ENCODE results near the gene MBNL1.
"Not testable (repeated sequence)": the region's sequence is repeated elsewhere in the genome, so short reads cannot be mapped to it uniquely, and the experiment has no call there.

Gene MBNL1

GRCh38 chr3:152436707-152437590 lies 168.2 kb downstream of the MBNL1 start:
- H3K36me3 Mint-ChIP-seq (ENCODE audit: low read depth): peaks cover 58% of the 10 kb centered on the region
- H3K4me3 Mint-ChIP-seq: peak overlapping the region; percentile 26
- H3K4me1 Mint-ChIP-seq (ENCODE audit: low read depth): peaks cover 35% of the 10 kb centered on the region
- no peak for DNase-seq (ENCODE audit: low spot score)
- no peaks in the 10 kb centered on the region for H3K27me3 Mint-ChIP-seq (ENCODE audit: low read depth)
- peaks cover 14% of the 10 kb centered on the region for H3K9me3 Mint-ChIP-seq
- no peak overlapping the region for H3K27ac Mint-ChIP-seq

DNA sequence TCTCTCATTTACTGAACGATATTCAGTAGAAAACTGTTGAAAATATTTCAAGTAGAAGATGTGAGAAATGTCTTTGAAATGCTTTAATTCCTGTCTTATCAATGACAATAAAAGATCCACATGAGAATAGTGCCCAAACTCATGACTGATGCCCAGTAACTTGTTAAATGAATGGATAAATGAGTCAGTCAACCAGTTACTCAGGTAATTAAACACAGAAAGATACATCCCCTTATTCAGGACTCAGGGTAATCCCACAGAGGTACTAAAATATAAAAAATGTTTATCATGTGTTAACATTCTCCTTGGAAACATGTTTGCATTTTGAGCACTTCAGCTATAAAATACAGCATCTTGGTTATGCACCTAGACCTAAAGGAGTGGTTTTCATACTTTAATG lies 169.5 kb downstream of the MBNL1 start:
- Mint-ChIP-seq H3K27me3 (ENCODE audit: low read depth) (no peaks in the 10 kb centered on the region), H3K9me3 (peaks cover 14% of the 10 kb centered on the region), H3K27ac (no peak overlapping the region), H3K4me1 (ENCODE audit: low read depth) (peaks cover 42% of the 10 kb centered on the region), H3K4me3 (no peak overlapping the region), H3K36me3 (ENCODE audit: low read depth) (peaks cover 49% of the 10 kb centered on the region)
- DNase-seq (ENCODE audit: low spot score): no peak

DNA sequence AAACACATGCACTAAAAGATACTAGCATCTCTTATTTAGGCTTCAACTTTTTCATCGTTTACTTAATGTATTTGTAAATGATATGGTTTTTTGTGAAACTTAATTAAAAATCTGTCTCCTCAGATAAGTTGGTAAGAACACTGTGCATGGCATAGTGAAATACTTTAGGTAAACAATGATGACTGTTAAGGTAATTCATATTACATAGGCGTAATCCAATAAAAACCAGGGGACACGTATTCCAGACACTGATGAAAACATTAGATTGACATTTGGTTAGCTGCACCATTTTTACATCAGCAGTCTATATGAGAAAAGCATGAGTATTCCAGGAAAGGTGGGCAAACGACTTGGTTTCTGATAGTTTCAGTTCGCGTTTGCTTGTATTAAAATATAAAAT lies 170.0 kb downstream of the MBNL1 start:
- Mint-ChIP-seq H3K4me3 (no peak overlapping the region), H3K27me3 (ENCODE audit: low read depth) (no peaks in the 10 kb centered on the region), H3K27ac (no peak overlapping the region), H3K4me1 (ENCODE audit: low read depth) (peaks cover 44% of the 10 kb centered on the region), H3K9me3 (peaks cover 14% of the 10 kb centered on the region), H3K36me3 (ENCODE audit: low read depth) (peaks cover 45% of the 10 kb centered on the region)
- DNase-seq (ENCODE audit: low spot score): no peak

GRCh38 chr3:152440243-152440642 lies 171.5 kb downstream of the MBNL1 start:
- not testable (repeated sequence) for H3K9me3 Mint-ChIP-seq; H3K27ac Mint-ChIP-seq; DNase-seq (ENCODE audit: low spot score); H3K27me3 Mint-ChIP-seq (ENCODE audit: low read depth); H3K4me3 Mint-ChIP-seq
- Mint-ChIP-seq H3K36me3 (ENCODE audit: low read depth) (peaks cover 39% of the 10 kb centered on the region), H3K4me1 (ENCODE audit: low read depth) (peaks cover 44% of the 10 kb centered on the region)

DNA sequence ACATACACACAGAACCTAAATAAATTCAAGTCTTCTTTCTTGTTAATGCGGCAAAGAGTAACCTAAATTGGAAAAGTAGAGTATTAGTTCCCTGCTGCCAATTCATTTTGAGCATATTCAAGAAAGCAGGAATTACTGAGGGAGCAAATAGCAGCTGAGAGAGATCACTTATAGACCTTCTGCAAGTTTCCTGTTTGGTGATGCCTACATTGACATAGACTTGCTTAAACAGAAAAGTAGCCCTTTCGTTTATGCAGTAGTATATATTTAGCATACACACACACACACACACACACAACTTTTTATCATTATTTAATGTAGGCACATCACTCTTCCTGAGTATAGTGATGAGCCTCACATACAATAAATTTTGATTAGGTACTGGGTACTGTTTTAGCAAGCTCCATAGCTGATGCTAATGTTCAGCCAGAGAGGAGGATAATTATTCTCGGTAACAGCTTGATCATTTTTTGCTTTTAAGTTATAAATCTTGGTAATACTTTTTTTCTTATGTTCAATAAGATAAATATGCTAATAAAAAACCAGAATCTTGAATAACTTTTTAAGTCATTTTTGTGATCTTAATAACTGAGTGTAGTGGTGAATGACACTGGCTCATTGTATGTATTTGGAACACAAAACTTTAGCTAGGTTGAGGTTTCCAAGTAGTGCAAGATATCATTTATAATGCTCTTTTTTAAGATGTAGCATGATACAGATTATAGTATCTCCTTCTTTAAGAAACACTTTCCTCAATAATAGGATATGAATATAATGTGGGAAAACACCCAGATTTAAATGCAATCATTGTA lies 174.7 kb downstream of the MBNL1 start:
- Mint-ChIP-seq H3K4me3 (no peak overlapping the region), H3K27me3 (ENCODE audit: low read depth) (no peaks in the 10 kb centered on the region), H3K4me1 (ENCODE audit: low read depth) (peaks cover 33% of the 10 kb centered on the region), H3K9me3 (no peaks in the 10 kb centered on the region), H3K27ac (peak overlapping the region; percentile 43), H3K36me3 (ENCODE audit: low read depth) (peaks cover 36% of the 10 kb centered on the region)
- no peak for DNase-seq (ENCODE audit: low spot score)

- Mint-ChIP-seq H3K27me3 (ENCODE audit: low read depth) (no peaks in the 10 kb centered on the region), H3K27ac (no peak overlapping the region), H3K4me3 (no peak overlapping the region), H3K36me3 (ENCODE audit: low read depth) (peaks cover 35% of the 10 kb centered on the region), H3K9me3 (no peaks in the 10 kb centered on the region), H3K4me1 (ENCODE audit: low read depth) (peaks cover 33% of the 10 kb centered on the region)
- DNase-seq (ENCODE audit: low spot score): no peak
These were observed 175.4 kb downstream of the MBNL1 start for GRCh38 chr3:152444029-152444641.

DNA sequence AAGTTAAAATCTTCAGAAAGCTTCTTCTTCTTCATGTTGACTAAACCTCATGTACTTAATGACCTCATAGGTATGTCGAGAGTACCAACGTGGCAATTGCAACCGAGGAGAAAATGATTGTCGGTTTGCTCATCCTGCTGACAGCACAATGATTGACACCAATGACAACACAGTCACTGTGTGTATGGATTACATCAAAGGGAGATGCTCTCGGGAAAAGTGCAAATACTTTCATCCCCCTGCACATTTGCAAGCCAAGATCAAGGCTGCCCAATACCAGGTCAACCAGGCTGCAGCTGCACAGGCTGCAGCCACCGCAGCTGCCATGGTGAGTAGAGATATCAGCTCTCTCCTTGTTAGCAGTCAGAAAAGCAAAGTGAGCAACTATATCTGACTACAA lies 176.5 kb downstream of the MBNL1 start:
- Mint-ChIP-seq H3K36me3 (ENCODE audit: low read depth) (peaks cover 36% of the 10 kb centered on the region), H3K4me1 (ENCODE audit: low read depth) (peaks cover 29% of the 10 kb centered on the region), H3K4me3 (no peak overlapping the region), H3K27me3 (ENCODE audit: low read depth) (no peaks in the 10 kb centered on the region), H3K27ac (no peak overlapping the region), H3K9me3 (no peaks in the 10 kb centered on the region)
- DNase-seq (ENCODE audit: low spot score): no peak

- H3K4me3 Mint-ChIP-seq: no peak overlapping the region
These were observed 177.8 kb downstream of the MBNL1 start for GRCh38 chr3:152446495-152446894.

GRCh38 chr3:152447511-152447910 lies 178.8 kb downstream of the MBNL1 start:
- Mint-ChIP-seq H3K27ac (no peak overlapping the region), H3K4me3 (no peak overlapping the region), H3K9me3 (no peaks in the 10 kb centered on the region), H3K4me1 (ENCODE audit: low read depth) (peaks cover 29% of the 10 kb centered on the region), H3K36me3 (ENCODE audit: low read depth) (peaks cover 52% of the 10 kb centered on the region), H3K27me3 (ENCODE audit: low read depth) (no peaks in the 10 kb centered on the region)
- no peak for DNase-seq (ENCODE audit: low spot score)

More at GRCh38 chr3:152446495-152446894, 177.8 kb downstream of the MBNL1 start:
- H3K27me3 Mint-ChIP-seq (ENCODE audit: low read depth): no peaks in the 10 kb centered on the region
- DNase-seq (ENCODE audit: low spot score): no peak
- peaks cover 46% of the 10 kb centered on the region for H3K36me3 Mint-ChIP-seq (ENCODE audit: low read depth)
- H3K27ac Mint-ChIP-seq: peak overlapping the region; percentile 34
- H3K4me1 Mint-ChIP-seq (ENCODE audit: low read depth): peaks cover 30% of the 10 kb centered on the region
- H3K9me3 Mint-ChIP-seq: no peaks in the 10 kb centered on the region

DNA sequence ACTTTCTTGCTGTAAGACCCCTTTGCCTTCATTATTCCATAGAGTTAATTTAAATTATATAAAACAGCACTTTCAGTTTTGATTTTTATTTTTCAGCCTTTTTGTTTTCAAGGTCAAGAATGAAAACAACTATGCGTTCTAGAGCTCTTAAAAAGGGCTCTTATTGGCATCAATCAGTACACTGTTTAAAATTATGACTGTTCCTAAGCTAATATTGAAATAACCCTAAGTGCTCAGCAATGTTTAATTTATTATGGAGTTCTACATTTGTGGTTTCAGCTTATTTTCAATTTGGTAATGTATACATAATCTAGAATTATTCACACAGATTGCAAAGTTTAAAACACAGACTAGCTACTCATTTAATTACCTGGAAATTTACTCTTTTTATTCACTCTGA lies 179.4 kb downstream of the MBNL1 start:
- no peaks in the 10 kb centered on the region for H3K27me3 Mint-ChIP-seq (ENCODE audit: low read depth)
- H3K4me1 Mint-ChIP-seq (ENCODE audit: low read depth): peaks cover 24% of the 10 kb centered on the region
- H3K27ac Mint-ChIP-seq: no peak overlapping the region
- DNase-seq (ENCODE audit: low spot score): no peak
- no peaks in the 10 kb centered on the region for H3K9me3 Mint-ChIP-seq
- no peak overlapping the region for H3K4me3 Mint-ChIP-seq
- peaks cover 55% of the 10 kb centered on the region for H3K36me3 Mint-ChIP-seq (ENCODE audit: low read depth)

- no peaks in the 10 kb centered on the region for H3K27me3 Mint-ChIP-seq (ENCODE audit: low read depth)
- H3K4me1 Mint-ChIP-seq (ENCODE audit: low read depth): peaks cover 14% of the 10 kb centered on the region
- no peak for DNase-seq (ENCODE audit: low spot score)
- H3K9me3 Mint-ChIP-seq: no peaks in the 10 kb centered on the region
- H3K4me3 Mint-ChIP-seq: no peak overlapping the region
- no peak overlapping the region for H3K27ac Mint-ChIP-seq
- peaks cover 49% of the 10 kb centered on the region for H3K36me3 Mint-ChIP-seq (ENCODE audit: low read depth)
These were observed 183.6 kb downstream of the MBNL1 start for GRCh38 chr3:152452318-152452717.

DNA sequence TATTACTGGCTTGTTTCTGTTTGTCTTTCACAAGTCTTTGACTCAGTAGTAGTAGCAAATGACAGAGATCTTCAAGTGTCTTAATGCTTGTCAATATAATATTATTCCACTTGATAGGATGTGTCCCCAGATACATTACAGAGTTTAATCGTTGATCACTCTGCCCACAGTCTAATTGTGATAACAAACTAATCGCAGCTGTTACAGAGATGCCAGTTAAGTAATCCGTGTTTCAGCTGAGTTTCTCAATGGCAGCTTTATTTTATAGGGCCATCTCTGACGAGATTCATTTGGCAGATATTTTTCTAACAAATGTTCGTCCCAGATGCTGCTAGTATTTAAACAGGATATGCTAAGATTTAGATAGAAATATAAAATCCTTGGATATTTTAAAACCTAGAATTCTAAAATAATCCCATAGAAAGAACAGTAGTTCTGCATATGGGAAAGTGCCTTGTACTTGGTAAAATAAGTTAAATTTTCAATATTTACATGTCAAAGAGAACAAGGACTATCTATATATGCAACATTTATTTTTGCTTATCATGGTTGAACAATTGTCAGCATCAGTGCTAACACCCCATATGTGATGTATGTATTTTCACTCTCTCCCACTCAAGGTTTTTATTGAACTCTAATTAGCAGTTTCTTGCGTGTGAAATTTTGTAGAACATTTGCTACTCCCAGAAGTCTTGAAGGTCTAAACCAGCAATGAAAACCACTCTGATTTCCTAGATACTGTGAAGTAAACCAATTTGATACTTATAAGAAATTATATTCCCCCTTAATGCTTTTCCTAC lies 185.5 kb downstream of the MBNL1 start:
- Mint-ChIP-seq H3K27me3 (ENCODE audit: low read depth) (no peaks in the 10 kb centered on the region), H3K9me3 (no peaks in the 10 kb centered on the region), H3K36me3 (ENCODE audit: low read depth) (peaks cover 55% of the 10 kb centered on the region), H3K4me3 (no peak overlapping the region), H3K4me1 (ENCODE audit: low read depth) (peaks cover 27% of the 10 kb centered on the region), H3K27ac (no peak overlapping the region)
- DNase-seq (ENCODE audit: low spot score): no peak

- Mint-ChIP-seq H3K9me3 (no peaks in the 10 kb centered on the region), H3K36me3 (ENCODE audit: low read depth) (peaks cover 56% of the 10 kb centered on the region), H3K27ac (peak overlapping the region; percentile 71), H3K4me1 (ENCODE audit: low read depth) (peaks cover 25% of the 10 kb centered on the region), H3K27me3 (ENCODE audit: low read depth) (no peaks in the 10 kb centered on the region), H3K4me3 (no peak overlapping the region)
- DNase-seq (ENCODE audit: low spot score): no peak
These were observed 187.3 kb downstream of the MBNL1 start for GRCh38 chr3:152455989-152456388.

Data from T-helper 2 cell treated with Interferon-gamma antibody and Interleukin-4, amounts not matched to agents 5 μg/mL and 100 μg/mL, for 36 hours (primary cell).